Kidney (tissue), 14 donors: ENCODE data around the gene ZNF2. TPM values are rescaled to one million over a fixed set of nuclear protein-coding genes. Genes with fewer than 3 reads are reported as not detected.

Source experiments
- DNase-seq, 5 donors: peaks; one replicate each; pipeline ENCODE4 v3.0.0-alpha.2; 2013 to 2020
- FAIRE-seq: peaks from 2 replicates; lab custom pipeline; 2012; peaks lifted over from hg19 to GRCh38; lab: Jason Lieb, UNC
- H3K27ac ChIP-seq, 2 donors: one replicate each; pipeline ENCODE4 v1.7.0; 2013; ENCODE audit warnings: low read depth in 2 of 2, low read length in 2 of 2, inconsistent platforms in 1 of 2
- H3K27me3 ChIP-seq: one replicate; pipeline ENCODE4 v1.7.1; 2013; ENCODE audit warnings: low read length, inconsistent platforms; ENCODE audit not compliant: control insufficient read depth, insufficient read depth
- H3K36me3 ChIP-seq, 3 donors: one replicate each; pipeline versions ENCODE4 v1.7.0 to v1.7.1; 2013; ENCODE audit warnings: low read length in 3 of 3, control low read depth in 1 of 3, inconsistent platforms in 1 of 3; ENCODE audit not compliant: insufficient read depth in 3 of 3, control insufficient read depth in 2 of 3
- H3K4me1 ChIP-seq, 3 donors: one replicate each; pipeline versions ENCODE4 v1.7.0 to v1.7.1; 2013; ENCODE audit warnings: low read length in 3 of 3, inconsistent platforms in 1 of 3, low read depth in 1 of 3; ENCODE audit not compliant: control insufficient read depth in 2 of 3, insufficient read depth in 2 of 3
- H3K4me3 ChIP-seq, 3 donors: one replicate each; pipeline versions ENCODE4 v1.7.0 to v1.8.1; 2013; ENCODE audit warnings: low read length in 3 of 3, control low read depth in 1 of 3, inconsistent platforms in 1 of 3
- H3K9ac ChIP-seq, 3 donors: one replicate each; pipeline versions ENCODE4 v1.7.0 to v1.7.1; 2013; ENCODE audit warnings: low read length in 3 of 3, control low read depth in 1 of 3, inconsistent platforms in 1 of 3
- H3K9me3 ChIP-seq, 3 donors: one replicate each; pipeline versions ENCODE4 v1.7.0 to v1.7.1; 2013; ENCODE audit warnings: low read length in 3 of 3, control low read depth in 1 of 3, inconsistent platforms in 1 of 3; ENCODE audit not compliant: control insufficient read depth in 2 of 3, insufficient read depth in 1 of 3
- CTCF ChIP-seq: IDR thresholded peaks from 3 replicates; pipeline ENCODE4 v1.5.1; 2012; ENCODE audit warnings: mild to moderate bottlenecking, moderate library complexity, borderline replicate concordance; ENCODE audit not compliant: insufficient read depth; ENCODE audit errors: extremely low read depth
- intact Hi-C: fragments of 100-400 bp; cut with DNase I; formaldehyde crosslinking; loops from one replicate; pipeline ENCODE4 v1.11.1; 2022
- polyA plus RNA-seq: library from polyadenylated mRNA; stranded (reverse); fragments of 350-450 nt; fragmentation: Illumina TruSeq; extraction: RNeasy Lipid Tissue Mini Kit (QIAGEN cat#74804); gene quantifications from one replicate; pipeline ENCODE4 v1.2.3, GENCODE V29; 2014; ENCODE audit warnings: low read depth, low replicate concordance; ENCODE audit not compliant: insufficient read depth
- total RNA-seq: library from RNA; stranded (reverse); fragmentation: NEBNext Ultra II Directional; extraction: Animal tissue kit (Norgen Biotek cat#: 25700); gene quantifications from one replicate; pipeline ENCODE4 v1.2.1, GENCODE V29; 2021
- donor health status: control.
- donor health status: control.
- donor health status: control.
- donor health status: control.
- donor health status: control.
- donor health status: DM: yes; HTN: yes; CAD: no.
- donor health status: Normal renal cell carcinoma (clear cell type).

The ZNF2 gene
- total and polyA plus RNA-seq, 2 donors from 2014 or later: 2.5 to 5.2 TPM

DNA sequence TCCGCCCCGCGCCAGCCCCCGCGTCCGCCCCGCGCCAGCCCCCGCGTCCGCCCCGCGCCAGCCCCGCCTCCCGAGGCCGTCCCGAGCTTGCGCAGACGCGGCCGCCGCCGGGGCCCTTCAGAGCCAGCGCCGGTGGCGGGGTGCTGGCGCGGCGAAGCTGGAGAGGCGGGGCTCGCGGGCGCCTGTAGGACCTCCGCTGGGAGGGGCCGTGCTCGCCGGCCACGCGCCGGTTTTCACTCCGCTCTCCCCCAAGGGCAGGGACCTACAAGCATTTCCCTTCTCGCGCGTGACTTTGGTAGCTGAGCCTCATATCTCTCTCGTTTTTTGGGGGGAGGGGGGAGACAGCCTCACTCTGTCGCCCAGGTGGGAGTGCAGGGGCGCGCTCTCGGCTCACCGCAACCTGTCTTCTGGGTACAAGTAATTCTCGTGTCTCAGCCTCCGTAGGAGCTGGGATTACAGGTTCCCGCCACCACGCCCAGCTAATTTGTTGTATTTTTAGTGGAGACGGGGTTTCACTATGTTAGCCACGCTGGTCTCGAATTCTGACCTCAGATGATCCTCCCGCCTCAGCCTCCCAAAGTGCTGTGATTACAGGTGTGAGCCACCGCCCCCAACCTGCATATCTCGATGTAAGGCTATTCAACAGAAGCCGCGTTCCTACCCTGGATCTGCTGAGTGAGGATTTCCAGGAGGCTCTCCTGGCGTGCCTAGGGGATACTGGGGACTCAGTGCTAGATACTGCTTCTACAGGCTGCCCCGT is 5.7 kb upstream of the ZNF2 start, which contains the start of gene ZNF514:
Gene ZNF514 (minus strand): TSS at position 159 of the 760 bp plus-strand sequence. CDS start 6,595 bp downstream, outside the sequence.
- intact Hi-C loops: no loop called here
- peaks cover 0 to 18% (median 0%) of the 10 kb centered on the region in 3 donors for H3K4me1 ChIP-seq
- H3K36me3 ChIP-seq: peaks cover 0 to 9% (median 0%) of the 10 kb centered on the region in 3 donors
- FAIRE-seq: no peak
- TF ChIP-seq CTCF: no peak
- peak within 1 kb of the TSS; percentile 41 to 77 for H3K27ac ChIP-seq
- DNase-seq: peak; percentile 63 to 91 (median 86)
- H3K27me3 ChIP-seq: no peaks in the 10 kb centered on the region
- H3K9ac ChIP-seq: peak within 1 kb of the TSS; percentile 30 to 83 (median 43)
- H3K9me3 ChIP-seq: no peaks in the 10 kb centered on the region
- peak within 1 kb of the TSS; percentile 72 to 83 (median 79) for H3K4me3 ChIP-seq

- DNase-seq (no peak), FAIRE-seq (no peak)
- peak overlapping the region; percentile 93 to 96 (median 94) for H3K9ac ChIP-seq
- peak overlapping the region; percentile 96 to 98 for H3K27ac ChIP-seq
- H3K27me3 ChIP-seq: no peaks in the 10 kb centered on the region
- peak overlapping the region; percentile 96 to 99 (median 97) for H3K4me3 ChIP-seq
- no peaks in the 10 kb centered on the region for H3K9me3 ChIP-seq
- intact Hi-C loops: no loop called here
- TF ChIP-seq CTCF: no peak
- no peaks in the 10 kb centered on the region for H3K36me3 ChIP-seq
- peaks cover 0 to 15% (median 4%) of the 10 kb centered on the region in 3 donors for H3K4me1 ChIP-seq
Measured at GRCh38 chr2:95165030-95165370, 609 bp upstream of the ZNF2 start.

DNA sequence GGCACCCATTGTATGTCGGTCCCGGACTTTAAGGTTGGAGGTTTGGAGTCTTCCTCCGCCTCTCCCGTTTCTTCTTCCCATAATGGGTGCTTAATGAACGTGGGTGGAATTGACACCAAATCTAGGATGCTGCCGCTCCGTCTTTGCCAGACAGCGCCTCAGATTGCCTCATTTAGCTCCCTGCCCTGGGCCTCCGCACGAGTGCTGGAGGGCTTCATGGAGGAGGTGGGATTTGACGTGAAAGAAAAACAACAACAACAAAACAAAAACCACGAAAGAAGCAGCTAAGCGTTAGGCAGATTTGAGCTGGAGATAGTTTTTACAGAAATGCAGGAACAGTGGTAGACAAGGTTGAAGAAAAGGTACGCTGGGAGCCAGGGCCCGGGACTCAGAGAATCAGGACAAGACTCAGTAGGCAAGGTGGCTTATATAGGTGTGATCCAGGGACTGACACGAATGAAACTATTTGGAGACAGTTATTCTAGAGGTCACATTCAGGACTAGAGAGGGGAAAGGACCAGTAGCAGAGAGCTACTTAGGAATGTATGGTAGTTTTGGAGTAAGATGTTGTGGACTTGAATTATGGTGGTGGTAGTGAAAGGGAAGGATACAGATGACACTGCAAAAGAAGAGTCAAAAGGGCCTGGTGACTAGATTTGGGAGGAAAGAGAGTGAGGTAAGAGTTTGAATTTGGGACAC is 605 bp downstream of the ZNF2 start:
- peak overlapping the region; percentile 96 to 97 (median 97) for H3K4me3 ChIP-seq
- FAIRE-seq: no peak
- H3K4me1 ChIP-seq: peaks cover 0 to 15% (median 4%) of the 10 kb centered on the region in 3 donors
- peak overlapping the region; percentile 94 to 96 (median 95) for H3K9ac ChIP-seq
- TF ChIP-seq CTCF: no peak
- no peak for DNase-seq
- no peaks in the 10 kb centered on the region for H3K27me3 ChIP-seq
- no peaks in the 10 kb centered on the region for H3K36me3 ChIP-seq
- H3K9me3 ChIP-seq: no peaks in the 10 kb centered on the region
- H3K27ac ChIP-seq: no peak overlapping the region
- intact Hi-C loops: no loop called here
